ENCODE measurements around the gene KRT14. TPM values are rescaled to one million over a fixed set of nuclear protein-coding genes. Genes with fewer than 3 reads are reported as not detected.

The KRT14 gene
- total RNA-seq, 1 experiment from 2014 or later = not detected

- H3K23ac ChIP-seq (ENCODE audit: insufficient read length, low read depth, low read length) = no peak overlapping the region
- no peak overlapping the region for H2BK12ac ChIP-seq (ENCODE audit: insufficient read length, low read depth, low read length)
- H2BK120ac ChIP-seq (ENCODE audit: low read depth, low read length, poor library complexity, severe bottlenecking) = no peak overlapping the region
- no peak overlapping the region for H3K4me3 Mint-ChIP-seq
- H3K18ac ChIP-seq (ENCODE audit: insufficient read length, low read depth, low read length) = no peak overlapping the region
- DNase-seq = no peak
- H4K91ac ChIP-seq (ENCODE audit: insufficient read length, low read depth, low read length) = no peak overlapping the region
- no peaks in the 10 kb centered on the region for H3K27me3 ChIP-seq (ENCODE audit: insufficient read depth, low read length)
- H2AK5ac ChIP-seq (ENCODE audit: insufficient read length, low read length) = no peak overlapping the region
- no peaks in the 10 kb centered on the region for H3K4me1 ChIP-seq (ENCODE audit: insufficient read depth, low read length)
- H3K27me3 Mint-ChIP-seq (ENCODE audit: low read depth) = peaks cover 17% of the 10 kb centered on the region
- no peaks in the 10 kb centered on the region for H3K9me3 ChIP-seq (ENCODE audit: control insufficient read depth, low read depth, low read length)
- no peak overlapping the region for H4K8ac ChIP-seq (replicated peaks; ENCODE audit: insufficient read length, low read depth, low read length)
- WGBS (ENCODE audit: extremely low coverage, insufficient read length, low lambda C conversion rate) = no CpG with 5 or more reads among the region's 3 CpGs
- peaks cover 3 to 13% of the 10 kb centered on the region in 2 experiments; a peak in 4 of 5 replicates for H3K9me3 Mint-ChIP-seq
- H2BK20ac ChIP-seq (ENCODE audit: low read depth, low read length, poor library complexity, severe bottlenecking) = no peak overlapping the region
- no peaks in the 10 kb centered on the region for H4K20me1 ChIP-seq (ENCODE audit: control insufficient read depth, insufficient read depth, insufficient read length)
- H3K4me1 Mint-ChIP-seq = peaks cover 29 to 41% of the 10 kb centered on the region in 2 experiments
- H3K14ac ChIP-seq (ENCODE audit: insufficient read depth, low read length) = no peak overlapping the region
- H3K9ac ChIP-seq (ENCODE audit: extremely low read depth, insufficient read length, low read length) = no peak overlapping the region
- no peak overlapping the region for H3T11ph ChIP-seq (ENCODE audit: low read length)
- no peaks in the 10 kb centered on the region for H3K23me2 ChIP-seq (ENCODE audit: insufficient read length, low read depth, low read length, poor library complexity, severe bottlenecking)
- no peak overlapping the region for H3K27ac Mint-ChIP-seq
- no peak overlapping the region for H4K5ac ChIP-seq (ENCODE audit: insufficient read length, low read depth, low read length)
- H3K4me2 ChIP-seq (ENCODE audit: insufficient read depth, insufficient read length, low read length) = no peak overlapping the region
- H3K36me3 Mint-ChIP-seq (ENCODE audit: insufficient read depth in 1 of 3, low read depth in 3 of 3) = peaks cover 0 to 13% (median 1%) of the 10 kb centered on the region in 3 experiments; a peak in 4 of 7 replicates
- no peak overlapping the region for H3K56ac ChIP-seq (ENCODE audit: insufficient read length, low read depth, low read length)
- H2AFZ ChIP-seq (ENCODE audit: low read length) = no peak overlapping the region
- H2BK15ac ChIP-seq (ENCODE audit: low read depth, low read length) = 0 out of 2 replicates have a peak overlapping the region, but pooled peaks have one; percentile 27
- TF ChIP-seq, protein P1, sequence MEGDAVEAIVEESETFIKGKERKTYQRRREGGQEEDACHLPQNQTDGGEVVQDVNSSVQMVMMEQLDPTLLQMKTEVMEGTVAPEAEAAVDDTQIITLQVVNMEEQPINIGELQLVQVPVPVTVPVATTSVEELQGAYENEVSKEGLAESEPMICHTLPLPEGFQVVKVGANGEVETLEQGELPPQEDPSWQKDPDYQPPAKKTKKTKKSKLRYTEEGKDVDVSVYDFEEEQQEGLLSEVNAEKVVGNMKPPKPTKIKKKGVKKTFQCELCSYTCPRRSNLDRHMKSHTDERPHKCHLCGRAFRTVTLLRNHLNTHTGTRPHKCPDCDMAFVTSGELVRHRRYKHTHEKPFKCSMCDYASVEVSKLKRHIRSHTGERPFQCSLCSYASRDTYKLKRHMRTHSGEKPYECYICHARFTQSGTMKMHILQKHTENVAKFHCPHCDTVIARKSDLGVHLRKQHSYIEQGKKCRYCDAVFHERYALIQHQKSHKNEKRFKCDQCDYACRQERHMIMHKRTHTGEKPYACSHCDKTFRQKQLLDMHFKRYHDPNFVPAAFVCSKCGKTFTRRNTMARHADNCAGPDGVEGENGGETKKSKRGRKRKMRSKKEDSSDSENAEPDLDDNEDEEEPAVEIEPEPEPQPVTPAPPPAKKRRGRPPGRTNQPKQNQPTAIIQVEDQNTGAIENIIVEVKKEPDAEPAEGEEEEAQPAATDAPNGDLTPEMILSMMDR (conservative IDR thresholded peaks at IDR 0.05) = no peak
- H3K4ac ChIP-seq (ENCODE audit: low read depth, low read length) = no peak overlapping the region
- H3K27ac ChIP-seq (ENCODE audit: insufficient read length, low read depth, low read length) = no peak overlapping the region
- no peak overlapping the region for H2BK5ac ChIP-seq (ENCODE audit: insufficient read length, low read length)
- H3K79me1 ChIP-seq (ENCODE audit: insufficient read depth, low read depth, low read length, poor library complexity, severe bottlenecking) = no peaks in the 10 kb centered on the region
- no peaks in the 10 kb centered on the region for H3K79me2 ChIP-seq (ENCODE audit: insufficient read depth, low read length)
Observed at GRCh38 chr17:41546819-41547218, 39.9 kb downstream of the KRT14 start.

Data from H9 (cell line).